DND-41 (cell line): ENCODE measurements around the gene LHFPL4.

Experiments used
- ATAC-seq: fragments of 200-7000 bp; cut with Tn5 transposase; 3 replicates; pipeline ENCODE4 v1.9.1; 2021; ENCODE audit warnings: low read depth; ENCODE audit not compliant: insufficient read depth
- DNase-seq: peaks from one replicate; pipeline ENCODE4 v3.0.0-alpha.2; 2020
- H2AFZ ChIP-seq: 2 replicates; pipeline ENCODE4 v1.6.0; 2012; ENCODE audit warnings: low read depth, low read length
- H3K27ac ChIP-seq: 2 replicates; pipeline ENCODE4 v1.5.1; 2012; ENCODE audit warnings: low read length, inconsistent platforms
- H3K27me3 ChIP-seq: fragments of 200-600 bp; sonication (generic); 2 replicates; pipeline ENCODE4 v1.6.0; 2012; ENCODE audit warnings: low read length, mild to moderate bottlenecking, inconsistent platforms; ENCODE audit not compliant: insufficient read depth, poor library complexity
- H3K36me3 ChIP-seq: 2 replicates; pipeline ENCODE4 v1.5.1; 2012; ENCODE audit warnings: low read length, inconsistent platforms; ENCODE audit not compliant: insufficient read depth
- H3K4me1 ChIP-seq: 2 replicates; pipeline ENCODE4 v1.5.1; 2012; ENCODE audit warnings: mild to moderate bottlenecking, low read length; ENCODE audit not compliant: insufficient read depth
- H3K4me2 ChIP-seq: 2 replicates; pipeline ENCODE4 v1.6.0; 2012; ENCODE audit warnings: mild to moderate bottlenecking, moderate library complexity, low read length, inconsistent platforms; ENCODE audit not compliant: insufficient read depth
- H3K4me3 ChIP-seq, 2 experiments: fragments of 200-600 bp in 1 of 2; shearing (Covaris generic) in 1 of 2; 2 replicates each; pipeline ENCODE4 v1.5.1; 2012 to 2016; ENCODE audit warnings: inconsistent platforms in 2 of 2, low read length in 2 of 2, mild to moderate bottlenecking in 2 of 2, low read depth in 1 of 2, moderate library complexity in 1 of 2
- H3K79me2 ChIP-seq: 2 replicates; pipeline ENCODE4 v1.6.0; 2012; ENCODE audit warnings: low read length, inconsistent platforms; ENCODE audit not compliant: insufficient read depth
- H3K9ac ChIP-seq: 2 replicates; pipeline ENCODE4 v1.6.0; 2012; ENCODE audit warnings: low read depth, mild to moderate bottlenecking, inconsistent platforms, low read length, moderate library complexity
- H3K9me3 ChIP-seq: 2 replicates; pipeline ENCODE4 v1.5.1; 2012; ENCODE audit warnings: low read length, moderate library complexity, mild to moderate bottlenecking, inconsistent platforms; ENCODE audit not compliant: insufficient read depth, severe bottlenecking
- H4K20me1 ChIP-seq: 2 replicates; pipeline ENCODE4 v1.6.0; 2012; ENCODE audit warnings: low read length; ENCODE audit not compliant: insufficient read depth
- EZH2 ChIP-seq: IDR thresholded peaks from 3 replicates; pipeline ENCODE4 v1.6.1; 2012; ENCODE audit warnings: borderline replicate concordance, low read depth, mild to moderate bottlenecking, moderate library complexity, low read length, inconsistent platforms; ENCODE audit not compliant: severe bottlenecking
- TF ChIP-seq, protein P1 (sequence below): IDR thresholded peaks from 2 replicates; pipeline ENCODE4 v1.5.1; 2012; ENCODE audit warnings: borderline replicate concordance, low read length, moderate library complexity, mild to moderate bottlenecking; ENCODE audit not compliant: poor library complexity, severe bottlenecking; ENCODE audit errors: extremely low read depth

Gene LHFPL4

DNA sequence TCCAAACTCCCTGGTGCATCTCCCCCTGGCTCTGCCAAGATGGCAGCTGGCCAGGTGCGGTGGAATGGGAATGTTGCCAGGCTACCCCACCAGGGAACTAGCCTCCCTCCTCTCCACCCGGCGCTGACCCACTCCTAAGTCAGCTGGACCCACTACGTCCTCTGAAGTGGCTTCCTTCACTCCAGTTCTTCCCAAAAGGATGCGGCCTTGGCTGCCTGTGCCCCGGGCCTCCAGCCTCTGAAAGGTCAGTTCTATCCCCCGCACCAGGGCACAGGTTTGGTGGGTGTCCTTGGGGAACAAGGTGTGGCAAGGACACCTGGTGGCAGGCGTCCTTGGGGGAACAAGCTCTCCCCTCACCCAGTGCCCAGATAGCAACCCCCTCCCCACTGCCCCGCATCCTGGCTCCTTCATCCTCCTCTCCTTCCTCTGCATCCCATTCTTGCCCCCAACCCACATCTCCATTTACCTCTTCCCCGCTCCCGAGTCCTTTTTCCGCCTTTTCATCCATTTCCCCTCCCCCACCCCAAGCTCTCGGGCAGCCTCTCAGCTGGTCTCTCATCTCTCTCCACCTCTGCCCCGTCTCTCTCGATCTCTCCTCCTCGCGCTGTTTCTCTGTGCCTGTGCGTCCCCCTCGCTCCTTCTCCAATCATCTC, 54.0 kb downstream of the LHFPL4 start:
- Histone ChIP-seq H3K4me2 (no peak overlapping the region), H3K9ac (no peak overlapping the region), H3K27ac (no peak overlapping the region), H3K27me3 (peaks cover 18% of the 10 kb centered on the region), H3K4me3 (no peak overlapping the region), H3K9me3 (no peaks in the 10 kb centered on the region), H4K20me1 (0 out of 2 replicates have a peak, but pooled peaks cover 4% of the 10 kb centered on the region), H3K36me3 (no peaks in the 10 kb centered on the region), H3K4me1 (no peaks in the 10 kb centered on the region), H2AFZ (no peak overlapping the region), H3K79me2 (no peaks in the 10 kb centered on the region)
- TF ChIP-seq, protein P1, sequence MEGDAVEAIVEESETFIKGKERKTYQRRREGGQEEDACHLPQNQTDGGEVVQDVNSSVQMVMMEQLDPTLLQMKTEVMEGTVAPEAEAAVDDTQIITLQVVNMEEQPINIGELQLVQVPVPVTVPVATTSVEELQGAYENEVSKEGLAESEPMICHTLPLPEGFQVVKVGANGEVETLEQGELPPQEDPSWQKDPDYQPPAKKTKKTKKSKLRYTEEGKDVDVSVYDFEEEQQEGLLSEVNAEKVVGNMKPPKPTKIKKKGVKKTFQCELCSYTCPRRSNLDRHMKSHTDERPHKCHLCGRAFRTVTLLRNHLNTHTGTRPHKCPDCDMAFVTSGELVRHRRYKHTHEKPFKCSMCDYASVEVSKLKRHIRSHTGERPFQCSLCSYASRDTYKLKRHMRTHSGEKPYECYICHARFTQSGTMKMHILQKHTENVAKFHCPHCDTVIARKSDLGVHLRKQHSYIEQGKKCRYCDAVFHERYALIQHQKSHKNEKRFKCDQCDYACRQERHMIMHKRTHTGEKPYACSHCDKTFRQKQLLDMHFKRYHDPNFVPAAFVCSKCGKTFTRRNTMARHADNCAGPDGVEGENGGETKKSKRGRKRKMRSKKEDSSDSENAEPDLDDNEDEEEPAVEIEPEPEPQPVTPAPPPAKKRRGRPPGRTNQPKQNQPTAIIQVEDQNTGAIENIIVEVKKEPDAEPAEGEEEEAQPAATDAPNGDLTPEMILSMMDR: no peak
- TF ChIP-seq EZH2: no peak
- DNase-seq (no peak), ATAC-seq (no peak)

DNA sequence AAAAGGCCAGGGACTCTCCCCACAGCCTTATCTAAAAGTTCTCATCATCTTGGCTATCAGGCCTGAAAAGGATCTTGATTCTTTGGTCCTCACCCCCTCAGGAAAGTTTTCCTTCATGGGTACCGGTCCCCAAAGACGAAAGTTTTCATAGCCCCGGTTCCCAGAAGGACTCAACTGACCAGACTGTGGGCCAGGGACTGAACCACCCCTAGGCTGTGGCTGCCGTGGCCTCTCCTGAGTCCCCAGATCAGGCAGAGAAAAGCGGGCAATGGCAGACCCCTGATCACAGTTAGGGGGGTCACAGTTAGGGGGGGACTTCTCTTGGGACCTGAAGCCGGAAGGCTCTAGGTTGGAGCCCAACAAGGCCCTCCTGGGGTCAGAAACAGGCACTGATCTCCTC, 54.8 kb downstream of the LHFPL4 start:
- H4K20me1 ChIP-seq: 0 out of 2 replicates have a peak, but pooled peaks cover 4% of the 10 kb centered on the region
- TF ChIP-seq, protein P1: no peak
- no peak for TF ChIP-seq EZH2
- no peak for ATAC-seq
- no peak overlapping the region for H3K4me3 ChIP-seq
- H3K4me1 ChIP-seq: no peaks in the 10 kb centered on the region
- no peaks in the 10 kb centered on the region for H3K36me3 ChIP-seq
- DNase-seq: no peak
- H3K79me2 ChIP-seq: no peaks in the 10 kb centered on the region
- no peak overlapping the region for H3K27ac ChIP-seq
- no peak overlapping the region for H2AFZ ChIP-seq
- no peaks in the 10 kb centered on the region for H3K9me3 ChIP-seq
- peaks cover 18% of the 10 kb centered on the region for H3K27me3 ChIP-seq
- no peak overlapping the region for H3K9ac ChIP-seq
- H3K4me2 ChIP-seq: no peak overlapping the region

DNA sequence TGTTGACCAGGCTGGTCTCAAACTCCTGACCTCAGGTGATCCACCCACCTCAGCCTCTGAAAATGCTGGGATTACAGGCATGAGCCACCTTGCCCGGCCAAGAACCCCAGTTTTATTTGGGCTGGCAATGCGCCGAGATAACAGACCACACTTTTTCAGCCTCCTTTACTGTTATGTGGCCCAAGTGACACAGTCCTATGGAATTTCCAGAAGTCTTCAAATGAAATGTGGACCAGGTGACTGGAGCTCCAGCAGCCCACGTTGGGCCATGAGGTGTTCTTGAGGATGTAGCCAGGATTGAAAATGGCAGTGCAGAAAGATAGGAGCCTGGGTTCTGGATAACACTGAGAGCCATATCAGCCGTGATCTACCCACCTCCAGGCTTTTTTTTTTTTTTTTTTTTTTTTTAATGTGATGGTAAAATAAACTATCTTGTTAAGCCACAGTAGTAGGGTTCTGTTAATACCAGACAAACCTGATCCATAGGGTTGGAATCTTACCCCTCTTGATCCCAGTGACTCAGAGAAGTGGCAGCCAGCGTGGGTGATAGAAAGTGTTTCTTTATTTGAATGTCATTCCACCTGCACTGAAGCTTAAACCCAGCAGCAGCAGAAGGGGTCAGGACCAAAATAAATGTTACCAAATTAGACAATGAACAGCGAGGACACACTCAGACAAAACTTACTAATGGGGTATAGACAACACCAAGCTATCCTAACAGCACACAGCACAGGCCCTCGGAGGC, 55.6 kb downstream of the LHFPL4 start:
- no peak overlapping the region for H3K4me3 ChIP-seq
- DNase-seq: no peak
- no peak overlapping the region for H2AFZ ChIP-seq
- H3K36me3 ChIP-seq: no peaks in the 10 kb centered on the region
- TF ChIP-seq EZH2: no peak
- TF ChIP-seq, protein P1: no peak
- no peak for ATAC-seq
- no peak overlapping the region for H3K4me2 ChIP-seq
- 0 out of 2 replicates have a peak, but pooled peaks cover 4% of the 10 kb centered on the region for H4K20me1 ChIP-seq
- H3K79me2 ChIP-seq: no peaks in the 10 kb centered on the region
- no peak overlapping the region for H3K9ac ChIP-seq
- H3K27ac ChIP-seq: no peak overlapping the region
- H3K9me3 ChIP-seq: no peaks in the 10 kb centered on the region
- peaks cover 18% of the 10 kb centered on the region for H3K27me3 ChIP-seq
- H3K4me1 ChIP-seq: no peaks in the 10 kb centered on the region
